Forelimb muscle (tissue), 1 donor: Measurements from ENCODE around the gene ARID3C. TPM values are rescaled to one million over a fixed set of nuclear protein-coding genes. Genes with fewer than 3 reads are reported as not detected.
A peak's percentile ranks its signal among the peaks of the same experiment; 100 is the strongest.

Source experiments
- DNase-seq: peaks from one replicate; pipeline ENCODE4 v3.0.0-alpha.2; 2013; ENCODE audit warnings: low read depth
- polyA plus RNA-seq: library from polyadenylated mRNA; unstranded; fragments of 120-200 nt; gene quantifications from one replicate; pipeline ENCODE4 v1.2.1, GENCODE V29; 2013; ENCODE audit not compliant: insufficient read length

ARID3C gene
- not detected for polyA plus RNA-seq

- no peak for DNase-seq
Observed at GRCh38 chr9:34628656-34629490, at the start of gene ARID3C. TSS of gene ARID3C (minus strand) at chr9:34629066. CDS start at chr9:34628014, 1,052 bp downstream.

GRCh38 chr9:34675869-34676268 is 47.0 kb upstream of the ARID3C start:
- DNase-seq: no peak

GRCh38 chr9:34675048-34675714 is 46.3 kb upstream of the ARID3C start:
- no peak for DNase-seq

GRCh38 chr9:34674440-34674839 is 45.6 kb upstream of the ARID3C start:
- DNase-seq: no peak

- no peak for DNase-seq
Observed at GRCh38 chr9:34671307-34671706, 42.4 kb upstream of the ARID3C start.

GRCh38 chr9:34669809-34670562 is 41.1 kb upstream of the ARID3C start:
- DNase-seq: no peak

- DNase-seq: peak; percentile 85
Observed at GRCh38 chr9:34665381-34666250, 36.8 kb upstream of the ARID3C start.

GRCh38 chr9:34665067-34665380 is 36.2 kb upstream of the ARID3C start:
- DNase-seq: no peak

- no peak for DNase-seq
Observed at GRCh38 chr9:34664281-34665066, 35.6 kb upstream of the ARID3C start.

- no peak for DNase-seq
Observed at GRCh38 chr9:34663303-34663605, 34.4 kb upstream of the ARID3C start.

- DNase-seq: no peak
Observed at GRCh38 chr9:34662526-34663302, 33.8 kb upstream of the ARID3C start, which contains the start of gene CCL27. TSS of gene CCL27 (minus strand) at chr9:34662657. CDS start at chr9:34662633, 24 bp downstream.

GRCh38 chr9:34659592-34660253 is 30.9 kb upstream of the ARID3C start:
- DNase-seq: no peak

- DNase-seq: no peak
Observed at GRCh38 chr9:34658461-34658860, 29.6 kb upstream of the ARID3C start.

GRCh38 chr9:34656992-34657391 is 28.1 kb upstream of the ARID3C start:
- no peak for DNase-seq

GRCh38 chr9:34655394-34655793 is 26.5 kb upstream of the ARID3C start:
- no peak for DNase-seq

GRCh38 chr9:34654323-34655051 is 25.6 kb upstream of the ARID3C start:
- DNase-seq: no peak

GRCh38 chr9:34653151-34654072 is 24.5 kb upstream of the ARID3C start:
- DNase-seq: no peak

GRCh38 chr9:34652602-34653000 is 23.7 kb upstream of the ARID3C start:
- DNase-seq: no peak
